IMR-90 (cell line): ENCODE data around the gene RPGRIP1L. TPM values are rescaled to one million over a fixed set of nuclear protein-coding genes. Genes with fewer than 3 reads are reported as not detected.

Experiments used
- MAZ ChIP-seq: IDR thresholded peaks from 2 replicates; pipeline ENCODE4 v1.6.1; 2012; ENCODE audit warnings: low read depth, mild to moderate bottlenecking, low read length, improper control_type of control experiment, moderate library complexity, borderline replicate concordance
- polyA plus RNA-seq, 3 experiments: library from polyadenylated mRNA; depleted of rRNA; stranded (reverse); fragments of >200 nt; gene quantifications; 2 replicates each; pipeline ENCODE4 v1.2.3, GENCODE V29; 2012; ENCODE audit warnings: low replicate concordance in 1 of 3
- total RNA-seq: library from RNA; depleted of rRNA; stranded (reverse); fragments of >200 nt; gene quantifications from 2 replicates; pipeline ENCODE4 v1.2.3, GENCODE V29; 2012
- TF ChIP-seq, protein P1 (sequence below): conservative IDR thresholded peaks from 2 replicates; pipeline ENCODE4 v1.5.1; 2012; ENCODE audit warnings: mild to moderate bottlenecking, low read depth, low read length, improper control_type of control experiment

The RPGRIP1L gene
- total and polyA plus RNA-seq, 2 of the 4 experiments (the other 2 are of a cell fraction), result 7.3 to 10.4 TPM

- TF ChIP-seq, protein P1, sequence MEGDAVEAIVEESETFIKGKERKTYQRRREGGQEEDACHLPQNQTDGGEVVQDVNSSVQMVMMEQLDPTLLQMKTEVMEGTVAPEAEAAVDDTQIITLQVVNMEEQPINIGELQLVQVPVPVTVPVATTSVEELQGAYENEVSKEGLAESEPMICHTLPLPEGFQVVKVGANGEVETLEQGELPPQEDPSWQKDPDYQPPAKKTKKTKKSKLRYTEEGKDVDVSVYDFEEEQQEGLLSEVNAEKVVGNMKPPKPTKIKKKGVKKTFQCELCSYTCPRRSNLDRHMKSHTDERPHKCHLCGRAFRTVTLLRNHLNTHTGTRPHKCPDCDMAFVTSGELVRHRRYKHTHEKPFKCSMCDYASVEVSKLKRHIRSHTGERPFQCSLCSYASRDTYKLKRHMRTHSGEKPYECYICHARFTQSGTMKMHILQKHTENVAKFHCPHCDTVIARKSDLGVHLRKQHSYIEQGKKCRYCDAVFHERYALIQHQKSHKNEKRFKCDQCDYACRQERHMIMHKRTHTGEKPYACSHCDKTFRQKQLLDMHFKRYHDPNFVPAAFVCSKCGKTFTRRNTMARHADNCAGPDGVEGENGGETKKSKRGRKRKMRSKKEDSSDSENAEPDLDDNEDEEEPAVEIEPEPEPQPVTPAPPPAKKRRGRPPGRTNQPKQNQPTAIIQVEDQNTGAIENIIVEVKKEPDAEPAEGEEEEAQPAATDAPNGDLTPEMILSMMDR, result peak; percentile 5; the same call in 1 of the 2 replicates
- TF ChIP-seq MAZ, result peak; percentile 93
These were observed at the start of gene RPGRIP1L, which contains the start of gene FTO (continued) for GRCh38 chr16:53703590-53704444.
